Kidney epithelial cell (primary cell): ENCODE data around the gene CELF2. TPM values are rescaled to one million over a fixed set of nuclear protein-coding genes. Genes with fewer than 3 reads are reported as not detected.

Source experiments
- DNase-seq: peaks from one replicate; pipeline ENCODE4 v3.0.0-alpha.2; 2010; ENCODE audit warnings: low read depth
- H3K27me3 ChIP-seq: 2 replicates; pipeline ENCODE4 v1.6.0; 2011; ENCODE audit warnings: low read length; ENCODE audit not compliant: control insufficient read depth, insufficient read depth
- H3K36me3 ChIP-seq: 2 replicates; pipeline ENCODE4 v1.5.1; 2011; ENCODE audit warnings: low read length; ENCODE audit not compliant: control insufficient read depth, insufficient read depth
- H3K4me3 ChIP-seq: 2 replicates; pipeline ENCODE4 v1.5.1; 2011; ENCODE audit warnings: low read depth, mild to moderate bottlenecking, control low read depth, low read length
- CTCF ChIP-seq: IDR thresholded peaks from 2 replicates; pipeline ENCODE4 v1.5.1; 2011; ENCODE audit warnings: mild to moderate bottlenecking, moderate library complexity, low read length, control low read depth, inconsistent platforms; ENCODE audit not compliant: insufficient read depth, poor library complexity, severe bottlenecking
- total RNA-seq: library from RNA; depleted of rRNA; stranded (reverse); fragments of >200 nt; gene quantifications from 2 replicates; pipeline ENCODE4 v1.2.3, GENCODE V29; 2015

The CELF2 gene
- total RNA-seq, 1 donor from 2014 or later, result 15.2 TPM

DNA sequence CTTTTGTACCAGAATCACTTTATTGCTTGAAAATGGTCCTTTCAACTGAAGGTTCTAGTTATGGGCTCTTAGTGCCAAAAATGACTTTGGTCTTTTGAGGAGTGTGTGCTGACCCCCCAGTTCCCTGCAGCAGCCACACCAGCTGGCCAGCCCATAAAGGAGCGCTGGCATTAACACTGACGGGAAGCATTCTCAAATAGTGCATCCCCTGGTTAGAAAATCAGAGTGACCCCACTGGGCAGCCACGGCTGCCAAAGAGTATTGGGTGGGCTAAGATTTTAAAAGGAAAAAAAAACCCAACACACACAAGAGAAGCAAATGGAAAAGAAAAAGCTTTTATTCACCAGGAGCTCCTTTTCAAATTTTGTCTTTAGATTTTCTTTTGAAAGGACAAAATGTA is 199.8 kb downstream of the CELF2 start:
- no peak for TF ChIP-seq CTCF
- Histone ChIP-seq H3K4me3 (no peak overlapping the region), H3K27me3 (no peaks in the 10 kb centered on the region), H3K36me3 (no peaks in the 10 kb centered on the region)
- DNase-seq, result no peak

DNA sequence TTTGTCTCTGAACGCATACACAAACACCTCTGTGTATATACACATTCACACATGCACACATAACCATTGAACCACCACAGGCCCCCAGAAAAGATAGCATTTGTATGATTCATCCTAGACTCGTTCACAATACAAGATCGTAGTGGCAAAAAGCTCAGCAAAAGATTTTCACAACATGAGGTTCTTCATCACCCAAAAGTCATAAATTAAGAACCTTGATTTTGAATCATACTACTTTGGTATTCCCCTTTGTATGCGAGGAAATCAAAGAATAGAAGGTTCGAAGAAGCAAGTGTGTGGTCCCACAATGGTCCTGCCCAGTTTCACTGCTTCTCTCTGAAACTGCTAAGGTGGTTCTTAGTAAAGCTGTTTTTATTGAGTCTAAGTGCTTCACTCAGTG is 200.7 kb downstream of the CELF2 start:
- DNase-seq, result no peak
- H3K27me3 ChIP-seq, result no peaks in the 10 kb centered on the region
- no peak for TF ChIP-seq CTCF
- no peak overlapping the region for H3K4me3 ChIP-seq
- H3K36me3 ChIP-seq, result no peaks in the 10 kb centered on the region

- DNase-seq, result no peak
- TF ChIP-seq CTCF, result no peak
- Histone ChIP-seq H3K4me3 (no peak overlapping the region), H3K27me3 (no peaks in the 10 kb centered on the region), H3K36me3 (no peaks in the 10 kb centered on the region)
Observed at GRCh38 chr10:11219431-11219830, 201.8 kb downstream of the CELF2 start.

DNA sequence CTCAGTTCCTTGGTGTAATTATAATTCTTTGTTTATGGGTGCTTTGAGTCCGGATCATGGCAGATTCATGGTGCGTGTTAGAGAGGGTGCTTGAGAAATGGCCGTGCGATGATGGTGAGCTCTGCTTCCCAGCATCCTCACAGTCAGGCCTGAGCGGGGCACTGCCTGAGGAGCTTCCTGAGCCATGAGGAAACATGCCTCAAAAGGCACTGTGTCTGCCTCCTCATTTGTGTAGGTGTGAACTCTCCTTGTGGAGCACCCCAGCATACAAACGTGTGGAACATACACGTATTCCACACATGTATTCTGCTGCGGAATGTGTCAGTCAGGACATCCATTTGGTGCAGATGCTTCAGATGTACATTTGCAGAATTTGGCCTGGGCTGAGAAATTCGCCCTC is 205.4 kb downstream of the CELF2 start:
- H3K36me3 ChIP-seq, result no peaks in the 10 kb centered on the region
- DNase-seq, result no peak
- H3K27me3 ChIP-seq, result no peaks in the 10 kb centered on the region
- TF ChIP-seq CTCF, result no peak
- no peak overlapping the region for H3K4me3 ChIP-seq

GRCh38 chr10:11223507-11224140 is 206.0 kb downstream of the CELF2 start:
- no peak for DNase-seq
- no peak overlapping the region for H3K4me3 ChIP-seq
- H3K36me3 ChIP-seq, result no peaks in the 10 kb centered on the region
- TF ChIP-seq CTCF, result no peak
- H3K27me3 ChIP-seq, result no peaks in the 10 kb centered on the region

- H3K4me3 ChIP-seq, result no peak overlapping the region
- DNase-seq, result no peak
- TF ChIP-seq CTCF, result no peak
- no peaks in the 10 kb centered on the region for H3K27me3 ChIP-seq
- H3K36me3 ChIP-seq, result no peaks in the 10 kb centered on the region
Observed at GRCh38 chr10:11224321-11224720, 206.6 kb downstream of the CELF2 start.
